Ovary (tissue), 9 donors: ENCODE results near the gene PHF21B. TPM values are rescaled to one million over a fixed set of nuclear protein-coding genes. Genes with fewer than 3 reads are reported as not detected.
"Not testable (repeated sequence)": the region's sequence is repeated elsewhere in the genome, so short reads cannot be mapped to it uniquely, and the experiment has no call there.

ENCODE experiments used
- DNase-seq, 5 donors: peaks; one replicate each; pipeline ENCODE4 v3.0.0-alpha.2; 2019 to 2020
- H3K27ac ChIP-seq, 2 donors: fragments of 200-600 bp; one replicate each; pipeline versions ENCODE4 v1.5.1 to v1.8.0; 2019 to 2022
- H3K27me3 ChIP-seq: fragments of 200-600 bp; one replicate; pipeline ENCODE4 v1.8.0; 2022
- H3K36me3 ChIP-seq: fragments of 200-600 bp; sonication (generic); one replicate; pipeline ENCODE4 v1.5.1; 2019
- H3K4me1 ChIP-seq: one replicate; pipeline ENCODE4 v1.8.1; 2013; ENCODE audit warnings: mild to moderate bottlenecking, moderate library complexity; ENCODE audit not compliant: insufficient read depth
- H3K4me3 ChIP-seq: fragments of 200-600 bp; sonication (generic); one replicate; pipeline ENCODE4 v1.5.1; 2017
- H3K9me3 ChIP-seq, 2 donors: fragments of 200-600 bp in 1 of 2; sonication (generic) in 1 of 2; one replicate each; pipeline versions ENCODE4 v1.5.1 to v1.8.1; 2013 to 2019; ENCODE audit warnings: mild to moderate bottlenecking in 1 of 2, moderate library complexity in 1 of 2
- CTCF ChIP-seq, 3 donors: fragments of 450-650 bp in 2 of 3; fragments of 200-600 bp in 1 of 3; IDR thresholded peaks; one replicate each; pipeline versions ENCODE4 v1.5.1 to v1.8.0; 2016 to 2022; ENCODE audit warnings: antibody characterized with exemption in 3 of 3, mild to moderate bottlenecking in 1 of 3
- EP300 ChIP-seq: sonication (generic); formaldehyde crosslinking; IDR thresholded peaks from one replicate; pipeline ENCODE4 v1.6.1; 2017; ENCODE audit warnings: antibody characterized with exemption
- POLR2A ChIP-seq: fragments of 450-650 bp; IDR thresholded peaks from one replicate; pipeline ENCODE4 v1.6.1; 2017; ENCODE audit warnings: antibody characterized with exemption, mild to moderate bottlenecking, moderate library complexity
- WGBS, 3 donors: extraction: QIAGEN DNeasy Blood & Tissue Kit in 1 of 3; methylation state at CpG; one replicate each; pipeline versions ENCODE4 v1.1.5 to v1.1.7; 2013 to 2017; 5-methylcytosine and 5-hydroxymethylcytosine counted together
- intact Hi-C, 4 donors: fragments of 100-400 bp; cut with DNase I; formaldehyde crosslinking; loops; one replicate each; pipeline versions ENCODE4 v1.11.0 to v1.15.1; 2022 to 2023
- polyA plus RNA-seq, 2 donors: library from polyadenylated mRNA; stranded (reverse); fragments of 200-250 nt in 1 of 2; fragments of 350-450 nt in 1 of 2; fragmentation: Illumina TruSeq in 1 of 2; extraction: RNeasy Lipid Tissue Mini Kit (QIAGEN cat#74804) in 1 of 2; gene quantifications; one replicate each; pipeline ENCODE4 v1.2.3, GENCODE V29; 2013 to 2014
- total RNA-seq, 7 donors: library from RNA; depleted of rRNA in 2 of 7; stranded (reverse); fragments of >200 nt in 2 of 7; fragmentation: NEBNext Ultra II Directional in 3 of 7; extraction: Animal tissue kit (Norgen Biotek cat#: 25700) in 3 of 7; gene quantifications; one replicate each; pipeline versions ENCODE4 v1.1.0 to v1.2.4, GENCODE V29; 2016 to 2023
- donor health status: DM: no; HTN: no; CAD: no; lungs with moderate emphysema.
- donor health status: DM: no; HTN: no; CAD: no.
- donor health status: Bipolar disorder and iron deficiency.
- donor health status: DM: yes; HTN: yes; CAD: no.
- donor health status: DM: no; HTN: no; CAD: no.
- donor health status: DM: yes; HTN: yes; CAD: no.

Gene PHF21B
- total and polyA plus RNA-seq, 9 donors, result 0.95 to 10.7 (median 6.4) TPM

- no peak overlapping the region for H3K4me3 ChIP-seq
- no peaks in the 10 kb centered on the region for H3K4me1 ChIP-seq
- no peak overlapping the region for H3K27ac ChIP-seq
- 80 to 92% (median 88%) methylated on average over 21 of the region's 21 CpGs for WGBS, 3 donors
- peaks cover 0 to 5% of the 10 kb centered on the region in 2 donors for H3K9me3 ChIP-seq
- DNase-seq, result peak in 1 of 5 donors; percentile 13
- no peaks in the 10 kb centered on the region for H3K36me3 ChIP-seq
- H3K27me3 ChIP-seq, result no peaks in the 10 kb centered on the region
- intact Hi-C loops, result no loop called here
- TF ChIP-seq CTCF (IDR thresholded peaks at IDR 0.05) (no peak), POLR2A (no peak), EP300 (no peak)
These were observed 101.8 kb downstream of the PHF21B start for GRCh38 chr22:44907765-44908737.

- DNase-seq, result peak in 1 of 5 donors; percentile 22
- Histone ChIP-seq H3K9me3 (peaks cover 0 to 5% of the 10 kb centered on the region in 2 donors), H3K4me1 (no peaks in the 10 kb centered on the region), H3K36me3 (no peaks in the 10 kb centered on the region), H3K27me3 (no peaks in the 10 kb centered on the region), H3K27ac (no peak overlapping the region), H3K4me3 (no peak overlapping the region)
- WGBS, 3 donors, result 94% methylated on average over 18 of the region's 18 CpGs
- no peak for TF ChIP-seq POLR2A
- no peak for TF ChIP-seq EP300
- no peak for TF ChIP-seq CTCF (IDR thresholded peaks at IDR 0.05)
- intact Hi-C loops, result no loop called here
These were observed 102.7 kb downstream of the PHF21B start for GRCh38 chr22:44906999-44907644.

GRCh38 chr22:44906248-44906936, 103.4 kb downstream of the PHF21B start:
- DNase-seq, result peak in 1 of 5 donors; percentile 17
- WGBS, 3 donors, result 90 to 93% (median 93%) methylated on average over 21 of the region's 21 CpGs
- Histone ChIP-seq H3K4me1 (no peaks in the 10 kb centered on the region), H3K36me3 (no peaks in the 10 kb centered on the region), H3K27ac (no peak overlapping the region), H3K27me3 (no peaks in the 10 kb centered on the region), H3K9me3 (peaks cover 0 to 2% of the 10 kb centered on the region in 2 donors), H3K4me3 (no peak overlapping the region)
- TF ChIP-seq POLR2A (no peak), CTCF (IDR thresholded peaks at IDR 0.05) (no peak), EP300 (no peak)
- intact Hi-C loops, result no loop called here

GRCh38 chr22:44904492-44905152, 105.2 kb downstream of the PHF21B start:
- intact Hi-C loops, H3K36me3 ChIP-seq, H3K27ac ChIP-seq, H3K9me3 ChIP-seq, H3K27me3 ChIP-seq, H3K4me1 ChIP-seq, H3K4me3 ChIP-seq, DNase-seq: not testable (repeated sequence)
- WGBS, 3 donors, result 32 to 66% (median 35%) methylated on average over 3 to 5 of the region's 5 CpGs

GRCh38 chr22:44903164-44903563, 106.6 kb downstream of the PHF21B start:
- 60 to 65% methylated on average over 2 of the region's 2 CpGs; no CpG with 5 or more reads in 1 of the 3 donors for WGBS, 3 donors

More at GRCh38 chr22:44903164-44903563, 106.6 kb downstream of the PHF21B start:
- H3K27ac ChIP-seq, DNase-seq, H3K4me1 ChIP-seq, H3K9me3 ChIP-seq, H3K36me3 ChIP-seq, H3K4me3 ChIP-seq, intact Hi-C loops, H3K27me3 ChIP-seq: not testable (repeated sequence)
